GM04503 (cell line): ENCODE results near the gene SNX27.

Source experiments
- DNase-seq: peaks from one replicate; pipeline ENCODE4 v3.0.0-alpha.2; 2012; ENCODE audit warnings: low read depth

SNX27 gene

GRCh38 chr1:151705753-151706463 is 94.1 kb downstream of the SNX27 start:
- no peak for DNase-seq

GRCh38 chr1:151706464-151707415 is 94.9 kb downstream of the SNX27 start:
- no peak for DNase-seq

GRCh38 chr1:151707541-151708065 is 95.8 kb downstream of the SNX27 start:
- no peak for DNase-seq

- no peak for DNase-seq
These were observed 97.0 kb downstream of the SNX27 start for GRCh38 chr1:151708891-151709290.

GRCh38 chr1:151710187-151710840 is 98.5 kb downstream of the SNX27 start:
- no peak for DNase-seq

- no peak for DNase-seq
These were observed 99.4 kb downstream of the SNX27 start for GRCh38 chr1:151711044-151711800.

- no peak for DNase-seq
These were observed 100.1 kb downstream of the SNX27 start for GRCh38 chr1:151711951-151712350.

- DNase-seq = no peak
These were observed 101.2 kb downstream of the SNX27 start for GRCh38 chr1:151713044-151713443.

- DNase-seq = no peak
These were observed 102.0 kb downstream of the SNX27 start for GRCh38 chr1:151713874-151714273.

GRCh38 chr1:151714820-151715725 is 103.2 kb downstream of the SNX27 start:
- no peak for DNase-seq

- no peak for DNase-seq
These were observed 104.0 kb downstream of the SNX27 start for GRCh38 chr1:151715726-151716404.

GRCh38 chr1:151716405-151716762 is 104.5 kb downstream of the SNX27 start:
- no peak for DNase-seq

- DNase-seq = no peak
These were observed 105.2 kb downstream of the SNX27 start, which contains the start of gene CELF3 for GRCh38 chr1:151716771-151717631. TSS of gene CELF3 (minus strand) at chr1:151716803. CDS start at chr1:151716020, 783 bp downstream.

- no peak for DNase-seq
These were observed 106.2 kb downstream of the SNX27 start for GRCh38 chr1:151718011-151718431.

- no peak for DNase-seq
These were observed 106.8 kb downstream of the SNX27 start for GRCh38 chr1:151718666-151719065.

GRCh38 chr1:151720125-151720524 is 108.3 kb downstream of the SNX27 start:
- no peak for DNase-seq

GRCh38 chr1:151720554-151720953 is 108.7 kb downstream of the SNX27 start:
- no peak for DNase-seq

GRCh38 chr1:151720974-151721787 is 109.3 kb downstream of the SNX27 start, which contains the start of gene RIIAD1:
TSS of gene RIIAD1 (plus strand) at chr1:151721522. CDS start at chr1:151721537, 15 bp downstream.
- no peak for DNase-seq
